ENCODE measurements around the gene MXI1. TPM values are rescaled to one million over a fixed set of nuclear protein-coding genes. Genes with fewer than 3 reads are reported as not detected.
A peak's percentile ranks its signal among the peaks of the same experiment; 100 is the strongest.
"Not testable (repeated sequence)": the region's sequence is repeated elsewhere in the genome, so short reads cannot be mapped to it uniquely, and the experiment has no call there.

The MXI1 gene
- total RNA-seq, 2 experiments from 2014 or later, result 11.7 to 22.3 TPM

DNA sequence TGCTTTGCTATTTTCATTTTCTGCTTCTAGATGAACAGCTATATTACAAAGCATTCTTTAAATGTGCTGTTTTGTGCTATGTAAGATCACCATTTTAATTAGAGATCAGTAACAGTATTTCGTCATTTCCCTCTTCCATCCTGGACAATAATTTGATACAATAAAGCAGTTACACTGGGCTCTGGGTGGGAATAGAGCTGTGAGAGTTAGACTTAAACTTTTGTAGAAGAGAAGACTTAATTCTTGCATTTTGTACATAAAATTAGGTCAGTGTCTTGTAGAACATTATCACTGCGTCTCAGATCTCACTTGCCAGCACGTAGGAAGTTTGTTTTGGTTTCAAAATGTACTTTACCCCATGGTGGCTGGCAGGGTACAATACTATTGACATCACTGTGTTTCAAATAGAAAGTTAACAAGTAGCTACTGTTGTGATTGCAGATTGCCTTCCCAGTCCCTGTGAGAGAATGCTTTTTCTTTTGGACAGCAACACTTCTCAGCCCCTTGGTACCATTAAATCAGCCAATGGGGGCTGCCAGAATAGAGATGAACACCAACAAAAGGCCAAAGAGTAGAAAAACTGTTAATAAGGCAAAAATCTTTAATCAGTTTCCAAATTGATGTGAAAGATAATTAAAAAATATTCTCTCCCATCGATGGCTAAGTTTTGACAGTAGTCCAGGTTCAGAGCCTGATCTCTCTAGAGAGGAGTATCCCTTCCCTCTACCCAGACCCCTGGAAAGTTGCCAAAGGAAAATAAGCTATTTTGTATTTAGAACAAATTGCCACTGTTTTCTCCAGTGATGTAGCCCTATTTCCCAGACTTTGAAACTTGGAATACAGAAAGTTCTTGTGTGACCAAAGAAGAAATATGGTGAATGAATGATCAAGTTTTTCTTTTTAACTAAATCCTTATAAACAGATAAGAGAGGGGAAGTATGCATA is 62.2 kb downstream of the MXI1 start:
- H4K20me1 ChIP-seq (ENCODE audit: insufficient read depth, low read length), result no peaks in the 10 kb centered on the region
- DNase-seq (ENCODE audit: low spot score), result no peak
- ChIA-PET POLR2A (interaction anchor here (0.6 to 2.2 kb wide), 11 partner anchors 9 to 162 kb away, joined by 3 to 13 read pairs (median 3); no protein-coding TSS in a partner anchor), CTCF (ENCODE audit: unreplicated experiment) (interaction anchor here (1.6 kb wide), 1 partner anchor 9 kb away, joined by 3 read pairs; no protein-coding TSS in a partner anchor)
- no peaks in the 10 kb centered on the region for H3K9me2 ChIP-seq (ENCODE audit: insufficient read depth, low read length)
- no peaks in the 10 kb centered on the region for H3K36me3 ChIP-seq (ENCODE audit: insufficient read depth, low read length)
- H3K4me3 ChIP-seq (ENCODE audit: low read depth, low read length, poor library complexity, severe bottlenecking), result no peak overlapping the region
- no peak overlapping the region for H3K27ac ChIP-seq (ENCODE audit: low read depth, low read length, poor library complexity, severe bottlenecking)
- H3K4me2 ChIP-seq (ENCODE audit: low read length), result peak overlapping the region; percentile 52; the same call in 1 of the 2 replicates
- H2AFZ ChIP-seq (ENCODE audit: low read length), result no peak overlapping the region
- no peaks in the 10 kb centered on the region for H3K79me2 ChIP-seq (ENCODE audit: insufficient read depth, low read depth, low read length)
- H3K9me3 ChIP-seq (ENCODE audit: low read length), result no peaks in the 10 kb centered on the region
- no TSS peak for BruUV-seq (replicated peaks)
- intact Hi-C loops (cut with micrococcal nuclease; ENCODE audit: unreplicated experiment), result loop anchor here (2.0 kb wide), 1 partner anchor 43 kb away; no protein-coding TSS in a partner anchor
- TF ChIP-seq, protein P1, sequence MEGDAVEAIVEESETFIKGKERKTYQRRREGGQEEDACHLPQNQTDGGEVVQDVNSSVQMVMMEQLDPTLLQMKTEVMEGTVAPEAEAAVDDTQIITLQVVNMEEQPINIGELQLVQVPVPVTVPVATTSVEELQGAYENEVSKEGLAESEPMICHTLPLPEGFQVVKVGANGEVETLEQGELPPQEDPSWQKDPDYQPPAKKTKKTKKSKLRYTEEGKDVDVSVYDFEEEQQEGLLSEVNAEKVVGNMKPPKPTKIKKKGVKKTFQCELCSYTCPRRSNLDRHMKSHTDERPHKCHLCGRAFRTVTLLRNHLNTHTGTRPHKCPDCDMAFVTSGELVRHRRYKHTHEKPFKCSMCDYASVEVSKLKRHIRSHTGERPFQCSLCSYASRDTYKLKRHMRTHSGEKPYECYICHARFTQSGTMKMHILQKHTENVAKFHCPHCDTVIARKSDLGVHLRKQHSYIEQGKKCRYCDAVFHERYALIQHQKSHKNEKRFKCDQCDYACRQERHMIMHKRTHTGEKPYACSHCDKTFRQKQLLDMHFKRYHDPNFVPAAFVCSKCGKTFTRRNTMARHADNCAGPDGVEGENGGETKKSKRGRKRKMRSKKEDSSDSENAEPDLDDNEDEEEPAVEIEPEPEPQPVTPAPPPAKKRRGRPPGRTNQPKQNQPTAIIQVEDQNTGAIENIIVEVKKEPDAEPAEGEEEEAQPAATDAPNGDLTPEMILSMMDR (conservative IDR thresholded peaks at IDR 0.05; ENCODE audit: low read length), result no peak
- TF ChIP-seq EZH2phosphoT487 (IDR thresholded peaks at IDR 0.05; ENCODE audit: borderline replicate concordance, low read depth, low read length), result no peak
- peaks cover 27% of the 10 kb centered on the region for H3K4me1 ChIP-seq (ENCODE audit: insufficient read depth, low read length, poor library complexity, severe bottlenecking)

DNA sequence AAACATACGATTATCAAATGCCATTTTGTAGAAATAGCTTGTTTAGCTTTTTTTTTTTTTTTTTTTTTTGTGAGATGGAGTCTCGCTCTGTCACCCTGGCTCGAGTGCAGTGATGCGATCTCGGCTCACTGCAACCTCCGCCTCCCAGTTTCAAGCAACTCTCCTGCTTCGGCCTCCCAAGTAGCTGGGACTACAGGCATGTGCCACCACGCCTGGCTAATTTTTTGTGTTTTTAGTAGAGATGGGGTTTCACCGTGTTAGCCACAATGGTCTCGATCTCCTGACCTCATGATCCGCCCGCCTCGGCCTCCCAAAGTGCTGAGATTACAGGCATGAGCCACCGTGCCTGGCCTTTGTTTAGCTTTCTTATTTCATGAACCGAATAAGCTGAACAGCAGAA is 65.6 kb downstream of the MXI1 start:
- BruUV-seq (replicated peaks); H3K9me2 ChIP-seq (ENCODE audit: insufficient read depth, low read length); H3K27ac ChIP-seq (ENCODE audit: low read depth, low read length, poor library complexity, severe bottlenecking); H3K79me2 ChIP-seq (ENCODE audit: insufficient read depth, low read depth, low read length); H2AFZ ChIP-seq (ENCODE audit: low read length); H3K4me2 ChIP-seq (ENCODE audit: low read length); H3K4me3 ChIP-seq (ENCODE audit: low read depth, low read length, poor library complexity, severe bottlenecking); H4K20me1 ChIP-seq (ENCODE audit: insufficient read depth, low read length); DNase-seq (ENCODE audit: low spot score); H3K9me3 ChIP-seq (ENCODE audit: low read length); H3K36me3 ChIP-seq (ENCODE audit: insufficient read depth, low read length); intact Hi-C loops (cut with micrococcal nuclease; ENCODE audit: unreplicated experiment): not testable (repeated sequence)
- H3K4me1 ChIP-seq (ENCODE audit: insufficient read depth, low read length, poor library complexity, severe bottlenecking), result peaks cover 27% of the 10 kb centered on the region
- ChIA-PET POLR2A (interaction anchor here (0.6 to 2.5 kb wide), 4 partner anchors 12 to 379 kb away, joined by 4 to 5 read pairs (median 4); no protein-coding TSS in a partner anchor), CTCF (ENCODE audit: unreplicated experiment) (interaction anchor here (0.6 to 0.9 kb wide), 2 partner anchors 134 to 208 kb away, joined by 3 to 5 read pairs; no protein-coding TSS in a partner anchor)

DNA sequence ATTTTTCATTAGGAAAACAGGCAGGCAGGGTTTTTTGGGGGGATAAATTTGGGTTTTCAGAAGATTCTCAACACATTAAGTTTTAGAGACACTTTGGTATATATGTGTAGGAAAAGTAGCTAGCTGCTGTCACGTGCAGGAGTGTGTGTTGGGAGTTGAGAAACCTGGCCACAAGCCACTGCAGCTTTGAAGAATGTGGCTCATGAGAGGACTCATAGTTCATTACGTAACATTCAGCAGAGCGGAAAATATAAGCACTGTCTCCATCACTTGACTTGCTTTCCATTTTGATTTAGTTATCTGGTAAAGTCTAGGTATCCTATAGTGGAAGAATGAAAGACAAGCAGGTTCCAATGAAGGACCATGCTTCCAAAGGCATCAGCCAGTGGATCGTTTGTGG is 66.1 kb downstream of the MXI1 start:
- no peaks in the 10 kb centered on the region for H3K9me2 ChIP-seq (ENCODE audit: insufficient read depth, low read length)
- H3K9me3 ChIP-seq (ENCODE audit: low read length), result no peaks in the 10 kb centered on the region
- no peaks in the 10 kb centered on the region for H4K20me1 ChIP-seq (ENCODE audit: insufficient read depth, low read length)
- H3K36me3 ChIP-seq (ENCODE audit: insufficient read depth, low read length), result no peaks in the 10 kb centered on the region
- no peak for TF ChIP-seq EZH2phosphoT487 (IDR thresholded peaks at IDR 0.05; ENCODE audit: borderline replicate concordance, low read depth, low read length)
- TF ChIP-seq, protein P1 (conservative IDR thresholded peaks at IDR 0.05; ENCODE audit: low read length), result no peak
- peaks cover 27% of the 10 kb centered on the region for H3K4me1 ChIP-seq (ENCODE audit: insufficient read depth, low read length, poor library complexity, severe bottlenecking)
- no peak overlapping the region for H2AFZ ChIP-seq (ENCODE audit: low read length)
- no peak overlapping the region for H3K4me3 ChIP-seq (ENCODE audit: low read depth, low read length, poor library complexity, severe bottlenecking)
- no peaks in the 10 kb centered on the region for H3K79me2 ChIP-seq (ENCODE audit: insufficient read depth, low read depth, low read length)
- DNase-seq (ENCODE audit: low spot score), result no peak
- H3K27ac ChIP-seq (ENCODE audit: low read depth, low read length, poor library complexity, severe bottlenecking), result no peak overlapping the region
- ChIA-PET POLR2A (interaction anchor here (0.7 to 2.5 kb wide), 2 partner anchors 12 to 64 kb away, joined by 4 to 5 read pairs; no protein-coding TSS in a partner anchor), CTCF (ENCODE audit: unreplicated experiment) (interaction anchor here (0.9 kb wide), 1 partner anchor 135 kb away, joined by 3 read pairs; no protein-coding TSS in a partner anchor)
- no TSS peak for BruUV-seq (replicated peaks)
- intact Hi-C loops (cut with micrococcal nuclease; ENCODE audit: unreplicated experiment), result no loop called here
- no peak overlapping the region for H3K4me2 ChIP-seq (ENCODE audit: low read length)

Measured in OCI-LY7 (cell line).